GM18873 (cell line): ENCODE results near the gene COMMD6.
"Not testable (repeated sequence)": the region's sequence is repeated elsewhere in the genome, so short reads cannot be mapped to it uniquely, and the experiment has no call there.

Source experiments
- ATAC-seq: cut with Tn5 transposase; IDR thresholded peaks from one replicate; pipeline ENCODE4 v1.9.1; 2021; ENCODE audit warnings: mild to moderate bottlenecking, moderate library complexity, moderate number of reproducible peaks; ENCODE audit not compliant: unreplicated experiment, low FRiP score

The COMMD6 gene

DNA sequence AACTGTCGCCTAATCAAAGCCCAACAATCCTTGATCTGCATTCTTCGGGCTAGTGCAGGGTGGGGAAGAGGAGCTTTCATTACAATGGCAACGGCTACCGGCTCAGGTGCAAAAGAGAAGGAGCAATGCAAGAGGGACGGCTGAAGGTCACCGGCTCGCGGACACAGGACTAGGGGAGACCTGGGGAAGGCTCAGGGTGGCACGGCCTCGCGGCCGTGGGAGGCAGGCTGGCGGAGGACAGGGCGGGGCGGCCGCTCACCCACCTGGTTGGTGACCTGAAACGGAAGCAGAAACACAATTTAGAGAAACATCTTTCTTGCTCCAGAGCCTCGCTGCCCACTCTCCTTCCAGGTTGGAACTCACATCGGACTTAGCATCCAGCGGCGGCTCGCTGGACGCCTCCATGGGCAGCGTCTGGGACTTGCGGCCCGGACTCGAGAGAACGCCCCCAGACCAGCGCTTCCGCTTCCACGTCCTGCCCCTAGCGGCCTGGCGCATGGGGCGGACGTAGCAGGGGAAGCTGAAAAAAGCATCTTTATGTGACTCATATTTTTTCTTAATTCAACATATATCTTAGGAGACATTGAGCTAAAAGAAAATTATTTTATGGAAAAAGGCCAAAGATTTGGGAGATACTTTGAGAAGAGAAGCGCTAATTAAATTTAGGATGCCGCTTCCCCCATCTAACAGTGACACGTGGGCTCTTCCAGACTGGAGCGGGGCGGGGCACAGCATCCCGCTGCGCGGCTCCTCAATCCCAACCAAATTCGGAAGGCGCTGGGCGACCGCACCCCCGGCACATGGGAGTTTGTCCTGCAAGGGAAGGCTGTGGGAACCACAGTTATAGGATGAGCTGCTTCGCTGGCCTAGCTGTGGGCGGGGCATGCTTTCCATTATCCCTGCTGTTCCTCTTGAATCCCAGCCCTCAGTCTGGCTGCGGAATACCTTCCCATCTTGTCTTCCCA, at the start of gene COMMD6:
COMMD6 (minus strand) TSS at position 441 of the 965 bp plus-strand sequence; CDS start at position 405, 36 bp downstream.
- ATAC-seq, result peak; percentile 97

DNA sequence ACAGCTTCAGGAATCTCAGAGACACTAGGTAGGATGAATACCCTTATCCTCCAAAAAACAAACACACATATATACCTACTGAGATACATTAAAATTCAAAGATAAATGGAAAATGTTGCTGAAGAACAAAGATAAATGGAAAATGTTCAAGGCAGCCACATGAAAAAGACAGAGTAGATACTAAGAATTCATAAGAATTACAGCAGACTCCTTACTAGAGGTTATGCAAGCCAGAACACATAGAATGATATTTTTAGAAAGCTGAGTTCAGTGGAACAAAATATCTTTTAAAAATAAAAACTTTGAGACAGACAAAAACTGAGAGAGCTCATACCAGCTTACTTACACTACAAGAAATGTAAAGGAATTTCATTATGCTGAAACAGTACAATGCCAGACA, 47.5 kb upstream of the COMMD6 start:
- ATAC-seq, result no peak

DNA sequence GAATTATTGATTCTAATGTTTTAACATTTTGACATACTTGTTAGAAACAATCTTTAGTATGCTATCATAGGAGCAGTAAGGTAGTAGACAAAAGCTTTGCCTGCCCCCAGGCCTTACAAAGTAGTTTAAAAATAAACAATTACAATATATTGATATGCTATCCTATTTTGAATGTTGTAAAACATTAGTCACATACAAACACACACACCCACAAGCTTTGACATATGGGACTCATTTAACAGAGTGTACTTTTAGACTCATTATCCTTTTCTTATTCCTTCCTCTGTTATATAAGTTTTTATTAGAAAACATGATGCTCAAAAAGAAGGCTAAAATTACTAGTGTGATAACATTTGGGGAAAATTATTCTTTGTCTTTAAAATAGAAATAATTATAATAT, 45.5 kb upstream of the COMMD6 start:
- ATAC-seq, result no peak

DNA sequence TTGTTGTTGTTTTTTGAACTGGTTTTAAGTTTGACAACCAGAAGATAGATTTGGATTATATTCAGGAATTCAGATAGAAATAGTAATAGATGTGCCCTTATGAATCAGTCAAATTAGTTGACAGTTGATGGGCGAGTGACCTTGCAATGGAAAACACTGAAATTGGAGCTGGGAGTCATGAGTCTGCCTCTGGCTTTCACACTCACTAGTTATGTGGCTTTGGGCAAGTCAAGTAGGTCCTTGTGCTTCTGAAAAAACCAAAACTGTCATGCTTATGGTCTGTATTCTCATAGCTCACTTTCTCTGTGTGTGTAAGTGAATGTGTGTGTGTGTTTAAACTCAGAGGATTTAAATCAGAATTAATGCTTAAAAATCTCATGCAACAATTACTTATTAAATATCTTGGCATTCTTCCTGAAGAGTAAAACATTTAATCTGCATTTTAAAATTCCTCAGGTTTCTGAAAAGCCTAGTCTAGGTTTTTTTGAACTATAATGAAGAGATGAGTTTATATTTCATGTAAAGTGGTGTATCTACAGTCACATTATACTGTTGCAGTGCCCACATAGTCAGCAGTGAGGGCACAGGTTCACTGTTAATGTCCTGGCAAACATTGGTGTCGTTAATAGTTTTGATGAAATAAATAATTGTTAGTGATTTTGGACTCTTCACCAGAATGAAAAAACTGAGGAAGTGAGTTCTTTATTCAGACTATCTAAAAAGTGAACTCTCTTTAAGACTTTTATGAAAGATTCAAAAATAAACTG, 44.4 kb upstream of the COMMD6 start:
- no peak for ATAC-seq

DNA sequence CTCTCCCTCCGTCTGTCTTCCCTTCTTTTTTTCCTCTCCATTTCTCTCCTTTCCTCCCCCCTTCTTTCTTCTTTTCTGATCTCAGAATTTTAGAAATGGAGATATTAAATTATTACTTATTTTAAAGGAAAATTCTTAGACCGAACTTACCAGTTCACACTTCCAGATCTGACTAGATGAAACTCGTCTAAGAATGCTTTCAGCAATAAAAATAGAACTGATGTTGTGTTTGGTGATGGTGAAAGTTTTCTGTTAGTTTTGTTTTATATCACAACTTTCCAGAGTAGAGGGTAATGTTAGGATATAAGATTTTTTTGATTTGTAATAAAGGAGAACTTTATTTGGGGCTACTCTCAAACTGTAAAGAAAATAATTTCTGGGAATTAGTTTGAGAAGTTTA, 41.9 kb upstream of the COMMD6 start:
- no peak for ATAC-seq

DNA sequence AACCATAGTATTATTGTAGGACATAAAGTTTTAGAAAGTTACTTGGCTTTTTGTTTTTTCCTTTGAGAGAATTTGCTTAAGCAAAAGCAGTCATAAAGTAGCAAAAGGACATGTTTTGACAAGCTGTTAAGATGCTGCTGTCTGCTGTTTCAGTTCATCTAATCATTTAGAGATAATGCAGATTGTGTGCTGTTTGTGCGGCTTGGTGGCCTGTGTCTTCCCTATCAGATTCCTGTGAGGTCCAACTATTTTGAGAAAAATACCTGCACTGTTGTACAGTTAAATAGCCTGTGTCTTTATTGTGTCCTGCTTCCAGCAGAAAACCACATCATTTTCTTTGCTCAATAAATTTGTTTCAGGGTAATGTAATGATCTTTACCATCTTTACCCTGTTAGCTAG, 31.9 kb upstream of the COMMD6 start:
- no peak for ATAC-seq

DNA sequence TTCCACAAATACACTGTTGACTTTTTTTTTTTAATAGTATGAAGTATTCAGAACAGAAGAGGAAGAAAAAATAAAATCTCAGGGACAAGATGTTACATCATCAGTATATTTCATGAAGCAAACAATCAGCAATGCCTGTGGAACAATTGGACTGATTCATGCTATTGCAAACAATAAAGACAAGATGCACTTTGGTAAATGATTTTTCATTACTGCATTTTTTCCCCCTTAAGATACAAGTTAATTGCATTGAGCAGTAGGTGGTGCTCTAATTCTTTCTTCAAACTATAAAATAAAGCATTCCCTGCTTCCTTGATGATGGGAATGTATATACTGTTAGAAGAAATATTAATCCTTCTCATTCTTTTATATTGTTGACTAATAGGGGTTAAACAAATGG, 29.0 kb upstream of the COMMD6 start:
- no peak for ATAC-seq

DNA sequence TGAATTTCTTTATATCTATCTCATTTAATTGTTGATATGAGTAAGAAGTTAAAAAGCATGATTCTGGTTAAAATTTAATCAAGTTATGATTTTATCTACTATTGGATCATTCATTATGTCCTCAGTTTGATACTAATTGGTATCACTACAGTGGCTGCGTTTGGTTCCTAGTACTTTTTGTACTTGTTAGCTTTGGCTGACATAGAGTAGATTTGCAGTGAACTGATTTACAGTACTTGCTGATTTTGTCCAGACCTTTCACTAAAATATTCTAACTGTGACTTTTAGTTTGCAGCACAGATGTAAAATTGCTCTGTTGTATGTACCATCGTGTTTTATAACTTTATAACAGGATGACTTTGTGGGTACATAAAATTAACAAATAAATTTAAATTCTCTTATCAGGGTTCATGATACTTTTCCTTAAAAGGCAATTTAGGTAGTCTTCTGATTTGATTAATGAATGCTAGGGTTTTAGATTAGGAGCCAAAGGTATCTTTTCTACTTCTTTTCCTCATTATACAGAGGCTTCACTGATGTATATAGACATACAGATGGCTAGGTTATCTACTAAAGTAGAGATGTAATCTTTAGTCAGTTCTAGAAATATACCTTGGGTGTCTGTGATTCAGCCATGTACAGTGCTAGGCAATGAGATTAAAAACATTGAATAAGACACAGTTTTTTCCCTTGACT, 20.7 kb upstream of the COMMD6 start:
- no peak for ATAC-seq

DNA sequence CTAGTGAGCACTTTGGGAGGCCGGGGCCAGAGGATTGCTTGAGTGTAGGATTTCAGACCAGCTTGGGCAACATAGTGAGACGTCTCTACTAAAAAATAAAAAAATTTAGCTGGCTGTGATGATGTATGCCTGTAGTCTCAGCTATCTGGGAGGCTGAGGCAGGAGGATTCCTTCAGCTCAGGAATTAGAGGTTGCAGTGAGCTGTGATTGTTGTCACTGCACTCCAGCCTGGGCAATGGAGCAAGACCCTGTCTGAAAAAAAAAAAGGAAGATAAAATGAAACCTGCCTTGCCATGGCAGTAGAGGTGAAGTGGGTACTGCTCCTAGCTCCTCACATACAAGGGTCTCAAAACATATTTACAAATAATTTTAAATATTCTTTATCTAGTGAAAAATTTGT, 19.3 kb upstream of the COMMD6 start:
- no peak for ATAC-seq

DNA sequence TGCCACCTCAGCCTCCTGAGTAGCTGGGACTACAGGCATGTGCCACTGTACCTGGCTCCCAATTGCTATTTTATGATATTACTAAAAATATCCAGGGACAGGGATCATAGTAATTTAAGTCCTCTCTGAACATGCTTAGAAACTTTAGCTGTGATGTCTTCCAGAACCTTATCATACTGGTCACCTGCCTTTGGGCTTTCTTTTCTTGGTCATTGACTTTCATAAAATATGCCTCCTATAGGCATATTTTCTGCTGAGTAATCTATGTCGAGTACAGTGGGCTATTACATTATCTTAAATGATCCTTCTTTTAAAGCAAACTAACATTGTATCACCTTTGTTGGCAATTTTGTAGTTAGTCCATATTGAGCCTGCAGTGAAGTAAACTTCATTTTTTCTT, 18.2 kb upstream of the COMMD6 start:
- ATAC-seq, result no peak

DNA sequence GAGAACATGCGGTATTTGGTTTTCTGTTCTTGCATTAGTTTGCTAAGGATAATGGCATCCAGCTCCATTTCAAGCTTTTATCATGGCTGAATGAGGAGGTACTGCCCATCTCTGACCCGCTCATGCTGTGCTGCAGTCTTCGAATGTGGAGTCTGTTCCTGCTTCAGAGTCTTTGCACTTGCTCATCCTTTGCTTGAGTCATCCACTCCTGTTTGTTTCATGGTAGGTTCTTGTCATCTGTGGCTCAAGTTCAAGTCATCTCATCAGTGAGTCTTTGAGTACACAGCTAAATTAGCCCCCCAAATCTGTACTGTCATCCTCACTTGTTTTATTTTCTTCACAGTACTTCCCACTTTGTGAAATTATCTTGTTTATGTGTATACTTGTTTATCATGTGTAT, 17.3 kb upstream of the COMMD6 start:
- ATAC-seq, result no peak

DNA sequence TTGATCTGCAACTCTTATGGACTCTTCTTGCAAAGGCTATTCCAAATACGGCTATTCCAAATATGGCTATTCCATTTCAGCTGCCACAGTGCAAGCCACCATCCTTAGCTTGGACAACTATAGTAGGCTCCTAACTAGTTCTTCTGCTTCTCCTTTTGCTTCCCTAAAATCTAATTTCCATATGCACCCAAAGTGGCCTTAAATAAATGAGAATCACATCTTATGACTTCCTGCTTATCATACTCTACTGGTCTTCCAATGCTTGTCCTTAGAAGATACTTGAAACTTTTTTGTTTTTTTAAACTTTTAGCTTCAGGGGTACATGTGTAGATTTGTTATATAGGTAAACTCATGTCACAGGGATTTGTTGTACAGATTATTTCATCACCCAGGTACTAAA, 16.8 kb upstream of the COMMD6 start:
- no peak for ATAC-seq

DNA sequence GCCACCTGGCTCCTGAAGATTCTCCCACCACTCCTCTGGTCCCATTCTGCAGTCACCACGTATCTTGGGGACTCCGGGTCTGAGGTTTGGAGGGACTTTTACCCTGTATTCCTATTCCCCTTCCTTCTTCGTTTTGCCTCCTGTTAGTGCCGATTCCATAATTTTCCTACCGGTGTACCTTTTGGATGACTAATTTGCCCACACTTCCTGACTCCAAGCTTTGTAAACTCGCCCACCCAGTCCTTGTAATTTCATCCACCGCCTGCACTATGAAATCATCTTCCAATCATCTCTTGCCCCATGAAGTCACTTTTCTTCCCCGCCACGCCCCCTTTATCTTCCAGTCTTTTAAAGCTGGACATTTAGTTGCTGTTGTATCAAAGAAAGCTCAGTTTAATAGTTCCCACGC, 12.5 kb upstream of the COMMD6 start:
- no peak for ATAC-seq

DNA sequence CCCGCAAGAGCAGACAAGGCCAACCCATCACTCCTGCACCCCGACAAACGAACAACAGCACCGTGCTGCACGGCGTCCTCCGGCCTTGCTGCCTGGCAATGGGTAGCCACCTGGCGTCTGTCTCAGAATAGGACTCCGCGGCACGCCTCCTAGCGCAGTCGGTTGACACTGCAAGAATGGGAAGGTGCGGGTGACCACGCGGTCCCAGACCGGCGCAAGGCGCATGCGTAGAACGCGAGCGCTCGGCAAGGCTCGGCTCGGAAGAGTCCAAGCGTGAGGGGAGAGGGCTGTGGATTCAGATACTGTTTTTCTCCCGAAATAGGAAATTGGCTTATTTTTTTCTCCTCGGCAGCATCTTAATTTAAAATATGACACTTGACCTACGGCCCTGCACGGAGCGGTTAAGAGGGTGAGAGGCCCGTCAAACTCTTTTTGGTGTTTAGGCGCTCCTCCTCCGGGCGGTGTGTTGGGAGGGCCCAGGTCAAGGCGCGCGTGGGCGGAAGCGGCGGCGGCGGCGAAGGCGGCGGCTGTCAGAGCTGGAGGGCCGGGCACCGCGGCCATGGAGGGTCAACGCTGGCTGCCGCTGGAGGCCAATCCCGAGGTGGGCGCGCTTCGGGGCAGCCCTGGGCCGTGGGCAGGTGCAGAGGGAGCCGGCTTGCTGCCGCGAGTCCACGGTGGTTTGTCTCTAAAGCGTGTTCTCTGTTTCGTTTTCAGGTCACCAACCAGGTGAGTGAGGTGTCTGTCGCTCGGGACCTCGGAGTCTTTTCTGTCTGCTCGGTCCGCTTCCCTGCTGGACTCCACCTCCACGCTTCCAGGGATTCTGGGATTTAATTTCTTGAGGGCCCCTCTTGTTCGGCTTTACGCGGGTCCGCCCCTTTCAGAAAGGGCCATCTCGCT, 11.9 kb upstream of the COMMD6 start, which contains the start of gene UCHL3:
UCHL3 (plus strand) TSS at position 530 of the 897 bp plus-strand sequence; CDS start at position 560, 30 bp downstream.
- peak; percentile 97 for ATAC-seq

DNA sequence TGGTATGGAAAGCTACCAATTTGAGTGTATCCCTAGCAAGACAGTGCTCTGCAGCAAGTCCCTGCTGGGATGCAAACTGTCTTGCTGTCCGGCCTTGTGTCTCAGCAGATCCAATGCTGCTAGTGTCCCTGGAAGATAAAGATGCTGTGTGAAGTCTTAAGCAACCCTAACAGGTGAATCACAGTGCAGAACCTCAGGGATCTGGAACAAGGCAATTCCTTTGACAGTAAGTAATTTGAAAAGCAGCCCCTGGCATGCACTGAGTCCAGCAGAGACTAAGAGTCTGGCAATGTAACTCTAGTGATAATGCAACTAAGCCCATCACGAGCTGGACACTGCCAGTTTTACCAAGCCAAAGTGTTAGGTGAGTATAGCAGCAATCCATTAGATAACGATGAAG, 10.3 kb upstream of the COMMD6 start:
- ATAC-seq, result no peak

DNA sequence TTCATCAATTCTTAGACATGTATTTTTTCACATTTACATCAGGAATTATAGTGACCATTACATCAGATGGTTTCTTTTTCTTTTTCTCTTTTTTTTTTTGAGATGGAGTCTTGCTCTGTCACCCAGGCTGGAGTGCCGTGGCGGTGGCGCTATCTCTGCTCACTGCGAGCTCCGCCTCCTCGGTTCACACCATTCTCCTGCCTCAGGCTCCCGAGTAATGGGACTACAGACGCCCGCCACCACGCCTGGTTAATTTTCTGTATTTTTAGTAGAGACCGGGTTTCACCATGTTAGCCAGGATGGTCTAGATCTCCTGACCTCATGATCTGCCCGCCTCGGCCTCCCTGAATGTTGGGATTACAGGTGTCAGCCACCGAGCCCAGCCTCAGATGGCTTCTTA, 7.7 kb upstream of the COMMD6 start:
- not testable (repeated sequence) for ATAC-seq

DNA sequence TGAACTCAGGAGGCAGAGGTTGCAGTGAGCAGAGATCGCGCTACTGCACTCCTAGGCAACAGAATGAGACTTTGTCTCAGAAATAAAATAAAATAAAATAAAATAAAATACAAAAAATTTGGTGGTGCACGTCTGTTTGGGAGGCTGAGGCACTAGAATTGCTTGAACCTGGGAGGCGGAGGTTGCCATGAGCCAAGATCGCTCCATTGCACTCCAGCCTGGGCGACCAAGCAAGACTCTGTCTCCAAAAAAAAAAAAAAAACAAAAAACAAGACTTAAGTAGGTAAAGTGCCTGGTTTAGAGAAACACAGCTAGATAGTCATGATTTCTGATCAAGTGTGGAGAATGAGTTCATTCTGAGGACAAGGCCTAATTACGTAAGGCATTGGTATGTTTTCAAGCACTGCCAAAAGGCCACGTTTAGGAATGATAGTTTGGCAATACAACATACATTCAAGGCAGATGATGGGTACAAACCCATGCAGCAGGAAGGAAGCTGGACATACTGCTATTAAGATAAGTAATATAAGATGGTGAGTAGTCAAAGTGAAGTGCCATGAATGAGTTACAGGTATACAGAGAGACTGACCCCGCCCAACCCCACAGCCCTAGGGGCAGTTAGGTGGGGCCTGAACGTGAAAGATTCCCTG, 7.2 kb upstream of the COMMD6 start:
- no peak for ATAC-seq

DNA sequence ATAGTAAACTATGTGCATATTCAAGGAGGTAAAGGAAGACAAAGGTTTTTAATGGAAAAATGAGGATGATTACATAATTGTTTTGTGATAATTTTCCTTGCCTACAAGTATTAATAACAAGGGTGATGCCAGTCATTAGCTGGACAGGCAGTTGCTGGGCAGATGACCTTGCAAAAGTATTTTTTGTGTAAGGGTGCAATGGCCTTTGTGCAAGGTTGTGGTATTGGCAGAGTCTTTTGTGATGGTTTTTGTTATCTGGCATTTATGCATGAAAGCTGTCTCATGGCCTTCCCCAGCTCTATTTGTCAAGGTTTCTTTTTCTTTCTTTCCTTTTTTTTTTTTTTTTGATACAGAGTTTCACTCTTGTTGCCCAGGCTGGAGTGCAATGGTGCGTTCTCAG, 4.3 kb upstream of the COMMD6 start:
- no peak for ATAC-seq

DNA sequence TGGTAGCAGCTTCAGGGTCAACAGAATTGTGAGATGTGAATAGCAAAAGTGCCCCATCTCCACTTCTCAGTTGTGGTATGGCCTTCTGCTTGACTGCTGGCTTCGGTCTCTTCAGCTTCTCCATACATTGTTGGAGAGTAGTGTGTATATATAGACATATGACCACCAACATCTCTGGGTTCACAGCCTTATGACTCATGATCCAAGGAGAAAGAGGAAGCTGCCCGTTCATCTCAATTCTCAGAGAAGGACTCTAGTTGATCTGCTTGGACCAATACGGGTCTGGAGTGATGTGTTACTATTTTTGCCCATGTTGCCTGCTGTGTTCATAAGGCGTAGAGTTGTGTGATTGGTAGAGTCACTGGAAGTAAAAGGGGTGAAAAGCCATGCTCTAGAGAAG, 3.6 kb upstream of the COMMD6 start:
- no peak for ATAC-seq
